HAP-1 (cell line): ENCODE data around the gene MAPK1.
"Not testable (repeated sequence)": the region's sequence is repeated elsewhere in the genome, so short reads cannot be mapped to it uniquely, and the experiment has no call there.

ENCODE experiments used
- DNase-seq, 2 experiments: peaks; one replicate each; pipeline ENCODE4 v3.0.0-alpha.2; 2016 to 2020; ENCODE audit warnings: low spot score in 2 of 2
- H3K27me3 ChIP-seq: fragments of 250-450 bp; sonication (Bioruptor Pico); 2 replicates; pipeline ENCODE4 v1.5.1; 2020; ENCODE audit warnings: low read depth, mild to moderate bottlenecking, moderate library complexity
- H3K36me3 ChIP-seq: fragments of 250-450 bp; sonication (Bioruptor Pico); replicated peaks from 2 replicates; pipeline ENCODE4 v1.5.1; 2020; ENCODE audit warnings: mild to moderate bottlenecking
- H3K4me1 ChIP-seq: fragments of 250-450 bp; sonication (Bioruptor Pico); 2 replicates; pipeline ENCODE4 v1.5.1; 2020; ENCODE audit warnings: mild to moderate bottlenecking
- H3K4me3 ChIP-seq: fragments of 250-450 bp; sonication (Bioruptor Pico); 2 replicates; pipeline ENCODE4 v1.5.1; 2020; ENCODE audit warnings: mild to moderate bottlenecking, moderate library complexity
- H3K9me3 ChIP-seq: fragments of 250-450 bp; sonication (Bioruptor Pico); 2 replicates; pipeline ENCODE4 v1.5.1; 2020; ENCODE audit warnings: mild to moderate bottlenecking, moderate library complexity
- in situ Hi-C: fragments of 300-500 bp; cut with MboI; formaldehyde crosslinking; loops from 3 replicates; pipeline ENCODE4 v1.14.3; 2020; ENCODE audit warnings: low sequenced_read_pairs, inconsistent platforms, mixed read lengths

The MAPK1 gene

GRCh38 chr22:21744917-21745316 lies 122.5 kb downstream of the MAPK1 start:
- DNase-seq, H3K4me3 ChIP-seq, in situ Hi-C loops, H3K36me3 ChIP-seq, H3K9me3 ChIP-seq, H3K4me1 ChIP-seq, H3K27me3 ChIP-seq: not testable (repeated sequence)

- in situ Hi-C loops, result no loop called here
- no peak overlapping the region for H3K4me3 ChIP-seq
Observed at GRCh38 chr22:21741790-21742189, 125.7 kb downstream of the MAPK1 start.

DNA sequence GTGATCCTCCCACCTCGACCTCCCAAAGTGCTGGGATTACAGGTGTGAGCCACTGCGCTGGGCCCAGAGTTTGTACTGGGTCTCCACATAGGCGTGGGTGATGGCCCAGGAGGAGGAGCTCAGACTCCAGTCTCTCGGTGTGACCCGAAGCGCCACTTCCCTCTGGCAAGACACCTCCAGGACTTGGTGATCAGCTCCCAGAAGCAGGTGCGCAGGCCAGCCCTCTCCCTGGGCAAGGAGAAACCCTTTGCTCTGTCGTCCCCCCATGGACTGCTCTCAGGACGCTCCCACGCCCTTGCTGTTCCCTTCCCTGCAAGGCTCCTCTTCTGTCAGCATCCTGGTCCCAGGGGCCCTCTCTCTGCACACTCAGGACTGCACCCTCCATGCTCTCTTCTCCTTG lies 126.4 kb downstream of the MAPK1 start:
- no peaks in the 10 kb centered on the region for H3K9me3 ChIP-seq
- in situ Hi-C loops, result no loop called here
- peaks cover 2% of the 10 kb centered on the region; the same call in 1 of the 2 replicates for H3K4me1 ChIP-seq
- DNase-seq, result no peak
- no peak overlapping the region for H3K4me3 ChIP-seq
- no peaks in the 10 kb centered on the region for H3K36me3 ChIP-seq
- 0 out of 2 replicates have a peak, but pooled peaks cover 2% of the 10 kb centered on the region for H3K27me3 ChIP-seq

More at GRCh38 chr22:21741790-21742189, 125.7 kb downstream of the MAPK1 start:
- 0 out of 2 replicates have a peak, but pooled peaks cover 2% of the 10 kb centered on the region for H3K27me3 ChIP-seq
- H3K36me3 ChIP-seq, result no peaks in the 10 kb centered on the region
- no peaks in the 10 kb centered on the region for H3K9me3 ChIP-seq
- H3K4me1 ChIP-seq, result no peaks in the 10 kb centered on the region
- DNase-seq, result no peak

- Histone ChIP-seq H3K4me3 (no peak overlapping the region), H3K36me3 (no peaks in the 10 kb centered on the region), H3K4me1 (peaks cover 4% of the 10 kb centered on the region), H3K9me3 (no peaks in the 10 kb centered on the region), H3K27me3 (0 out of 2 replicates have a peak, but pooled peaks cover 2% of the 10 kb centered on the region)
- no peak for DNase-seq
- in situ Hi-C loops, result no loop called here
Observed at GRCh38 chr22:21739828-21740377, 127.5 kb downstream of the MAPK1 start.

- Histone ChIP-seq H3K9me3 (no peaks in the 10 kb centered on the region), H3K27me3 (0 out of 2 replicates have a peak, but pooled peaks cover 2% of the 10 kb centered on the region), H3K36me3 (no peaks in the 10 kb centered on the region), H3K4me1 (peaks cover 10% of the 10 kb centered on the region), H3K4me3 (no peak overlapping the region)
- in situ Hi-C loops, result no loop called here
- no peak for DNase-seq
Observed at GRCh38 chr22:21738966-21739365, 128.5 kb downstream of the MAPK1 start.

- no peaks in the 10 kb centered on the region for H3K36me3 ChIP-seq
- no peaks in the 10 kb centered on the region for H3K9me3 ChIP-seq
- no peak for DNase-seq
- H3K4me1 ChIP-seq, result peaks cover 10% of the 10 kb centered on the region
- H3K27me3 ChIP-seq, result no peaks in the 10 kb centered on the region
- no peak overlapping the region for H3K4me3 ChIP-seq
- in situ Hi-C loops, result no loop called here
Observed at GRCh38 chr22:21738081-21738480, 129.4 kb downstream of the MAPK1 start.

DNA sequence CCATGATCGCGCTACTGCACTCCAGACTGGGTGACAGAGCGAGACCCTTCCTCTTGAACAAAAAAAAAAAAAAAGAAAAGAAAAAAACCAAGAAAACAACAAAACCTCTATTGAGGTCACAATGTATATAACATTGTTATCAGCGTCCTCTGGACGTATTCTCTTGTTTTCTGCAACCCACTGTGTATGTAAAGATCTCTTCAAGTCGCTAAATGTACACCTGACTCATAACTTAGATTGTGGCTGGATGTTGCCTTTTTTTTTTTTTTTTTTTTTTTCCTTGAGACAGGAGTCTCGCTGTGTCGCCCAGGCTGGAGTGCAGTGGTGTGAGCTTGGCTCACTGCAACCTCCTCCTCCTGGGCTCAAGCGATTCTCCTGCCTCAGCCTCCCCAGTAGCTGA lies 130.5 kb downstream of the MAPK1 start:
- in situ Hi-C loops, result no loop called here

GRCh38 chr22:21736084-21736642 lies 131.3 kb downstream of the MAPK1 start:
- H3K4me1 ChIP-seq, result peaks cover 10% of the 10 kb centered on the region
- H3K9me3 ChIP-seq, result no peaks in the 10 kb centered on the region
- H3K4me3 ChIP-seq, result peak overlapping the region; percentile 9; the same call in 1 of the 2 replicates
- no peaks in the 10 kb centered on the region for H3K27me3 ChIP-seq
- in situ Hi-C loops, result no loop called here
- no peaks in the 10 kb centered on the region for H3K36me3 ChIP-seq
- DNase-seq, result no peak

More for the DNA sequence above, 130.5 kb downstream of the MAPK1 start:
- no peaks in the 10 kb centered on the region for H3K9me3 ChIP-seq
- no peaks in the 10 kb centered on the region for H3K36me3 ChIP-seq
- no peak overlapping the region for H3K4me3 ChIP-seq
- H3K4me1 ChIP-seq, result peaks cover 10% of the 10 kb centered on the region
- no peaks in the 10 kb centered on the region for H3K27me3 ChIP-seq
- no peak for DNase-seq

DNA sequence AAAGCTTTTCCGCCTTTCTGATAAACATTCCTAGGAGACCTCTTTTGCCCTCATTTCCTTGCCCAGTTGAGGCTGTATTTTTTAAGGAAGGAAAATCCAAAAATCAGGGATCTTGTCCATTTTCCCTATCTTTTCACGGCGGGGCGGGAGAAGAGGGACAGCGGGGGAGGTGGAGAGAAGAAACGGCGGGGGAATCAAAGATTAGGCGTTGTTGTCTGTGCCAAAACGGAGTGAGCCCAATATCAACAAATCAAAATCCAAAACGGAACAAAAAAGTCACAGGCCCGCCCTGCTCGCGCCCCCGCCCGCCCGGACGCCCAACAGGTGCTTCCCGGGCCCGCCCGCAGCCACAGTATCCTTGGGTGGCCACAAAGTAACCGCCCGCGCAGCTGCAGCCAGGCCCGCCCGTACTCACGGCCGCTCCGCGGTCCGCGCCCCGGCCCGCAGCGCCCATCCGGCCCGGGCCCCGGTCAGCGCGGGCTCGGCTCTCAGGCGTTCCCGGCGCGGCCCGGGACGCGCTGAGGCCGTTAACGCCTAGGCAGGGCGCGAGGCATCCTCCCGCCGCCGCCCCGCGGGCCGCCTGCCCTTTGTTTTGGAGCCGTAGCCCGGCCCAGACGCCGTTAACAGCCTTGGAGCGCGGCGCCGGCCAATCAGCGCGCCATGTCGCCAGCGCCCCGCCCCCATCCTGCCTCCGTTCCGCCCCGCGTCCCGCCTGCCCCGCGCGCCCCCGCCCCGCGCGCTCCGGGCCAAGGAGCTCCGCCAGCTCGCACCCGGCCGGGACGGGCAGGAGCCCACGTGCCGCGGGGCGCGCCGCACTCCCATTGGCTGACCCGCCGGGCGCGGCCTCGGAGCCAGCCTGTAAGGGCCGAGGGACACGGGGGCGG lies 132.0 kb downstream of the MAPK1 start, which contains the start of gene YPEL1:
YPEL1 (minus strand) TSS at position 595 of the 884 bp plus-strand sequence. CDS start 25,050 bp downstream, outside the sequence.
- peak; percentile 89 to 96 for DNase-seq
- peaks cover 10% of the 10 kb centered on the region for H3K4me1 ChIP-seq
- in situ Hi-C loops, result no loop called here
- no peaks in the 10 kb centered on the region for H3K36me3 ChIP-seq
- no peaks in the 10 kb centered on the region for H3K9me3 ChIP-seq
- H3K27me3 ChIP-seq, result no peaks in the 10 kb centered on the region
- H3K4me3 ChIP-seq, result peak within 1 kb of the TSS; percentile 37

DNA sequence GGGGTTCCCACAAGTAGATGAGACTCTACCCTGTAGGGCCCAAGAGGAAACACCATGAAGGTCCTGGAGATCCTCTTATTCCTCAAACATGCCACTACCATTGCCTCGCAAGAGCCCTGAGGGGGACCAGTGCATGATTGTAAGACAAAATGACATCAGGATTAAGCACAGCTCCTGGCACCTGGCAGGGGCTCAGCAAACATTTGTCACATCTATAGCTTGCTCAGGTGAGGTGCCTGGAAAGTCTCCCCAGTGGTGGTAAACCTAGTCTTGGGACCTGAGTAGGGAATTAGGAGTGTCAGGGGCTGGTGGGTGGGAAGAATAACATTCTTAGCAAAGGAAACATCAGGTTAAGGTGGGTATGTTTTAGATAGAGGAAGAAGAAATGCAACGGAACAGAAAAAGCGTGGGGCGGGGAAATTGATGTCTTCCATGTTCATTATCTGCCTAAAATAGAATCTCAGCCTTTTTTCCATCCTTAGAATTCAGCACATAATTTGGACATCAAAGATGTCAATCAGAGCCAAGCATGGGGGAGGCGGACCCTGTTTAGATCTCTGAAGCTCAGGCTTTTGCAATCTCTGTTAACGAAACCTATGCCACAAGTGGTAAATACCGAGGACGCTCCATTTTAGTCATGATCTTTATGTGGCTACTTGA lies 132.8 kb downstream of the MAPK1 start:
- H3K9me3 ChIP-seq, result no peaks in the 10 kb centered on the region
- H3K36me3 ChIP-seq, result no peaks in the 10 kb centered on the region
- no peak for DNase-seq
- in situ Hi-C loops, result no loop called here
- peaks cover 10% of the 10 kb centered on the region for H3K4me1 ChIP-seq
- H3K27me3 ChIP-seq, result no peaks in the 10 kb centered on the region
- H3K4me3 ChIP-seq, result peak overlapping the region; percentile 37

- no peaks in the 10 kb centered on the region for H3K9me3 ChIP-seq
- no peak overlapping the region for H3K4me3 ChIP-seq
- no peaks in the 10 kb centered on the region for H3K27me3 ChIP-seq
- in situ Hi-C loops, result no loop called here
- no peaks in the 10 kb centered on the region for H3K36me3 ChIP-seq
- no peak for DNase-seq
- peaks cover 10% of the 10 kb centered on the region for H3K4me1 ChIP-seq
Observed at GRCh38 chr22:21731503-21731902, 135.9 kb downstream of the MAPK1 start.

DNA sequence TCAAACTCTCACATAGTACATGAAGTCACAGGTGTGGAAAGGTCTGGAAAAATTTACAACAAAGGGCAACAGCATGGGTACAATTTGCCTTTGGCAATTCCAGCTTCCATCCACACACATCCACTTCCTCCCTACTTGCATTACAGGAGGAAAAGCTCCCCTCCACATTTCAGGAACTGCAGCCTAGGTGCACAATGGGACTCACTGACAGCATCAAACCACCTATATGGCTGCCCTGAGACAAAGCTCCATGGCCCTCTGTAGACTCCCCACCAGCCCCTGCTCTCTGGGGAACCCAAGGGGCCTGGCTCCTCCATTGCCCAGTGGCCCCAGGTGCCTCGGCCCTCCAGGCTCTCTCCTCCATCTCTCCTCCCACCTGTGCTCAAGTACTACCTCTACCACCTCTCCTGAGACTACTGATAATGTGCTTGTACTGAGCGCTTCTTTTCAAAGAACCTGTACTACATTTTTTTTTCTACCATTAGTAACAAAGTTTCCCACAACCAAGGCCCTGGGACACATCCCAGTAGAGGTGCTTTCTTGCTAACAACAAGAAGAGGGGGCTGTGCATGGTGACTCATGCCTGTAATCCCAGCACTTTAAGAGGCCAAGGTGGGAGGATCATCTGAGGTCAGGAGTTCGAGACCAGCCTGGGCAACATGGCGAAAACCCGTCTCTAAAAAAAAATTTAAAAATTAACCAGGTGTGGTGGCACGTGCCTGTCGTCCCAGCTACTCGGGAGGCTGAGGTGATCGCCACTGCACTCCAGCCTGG lies 136.7 kb downstream of the MAPK1 start:
- Histone ChIP-seq H3K4me1 (peaks cover 7% of the 10 kb centered on the region), H3K9me3 (no peaks in the 10 kb centered on the region), H3K27me3 (no peaks in the 10 kb centered on the region), H3K4me3 (no peak overlapping the region), H3K36me3 (no peaks in the 10 kb centered on the region)
- no peak for DNase-seq
- in situ Hi-C loops, result no loop called here

- H3K36me3 ChIP-seq, H3K9me3 ChIP-seq, H3K27me3 ChIP-seq, H3K4me3 ChIP-seq, in situ Hi-C loops, H3K4me1 ChIP-seq, DNase-seq: not testable (repeated sequence)
Observed at GRCh38 chr22:21729184-21729583, 138.3 kb downstream of the MAPK1 start.
